Femur (tissue), 1 donor: ENCODE measurements around the gene PEAK1.

ENCODE experiments used
- DNase-seq: peaks from one replicate; pipeline ENCODE4 v3.0.0-alpha.2; 2017

Gene PEAK1

DNA sequence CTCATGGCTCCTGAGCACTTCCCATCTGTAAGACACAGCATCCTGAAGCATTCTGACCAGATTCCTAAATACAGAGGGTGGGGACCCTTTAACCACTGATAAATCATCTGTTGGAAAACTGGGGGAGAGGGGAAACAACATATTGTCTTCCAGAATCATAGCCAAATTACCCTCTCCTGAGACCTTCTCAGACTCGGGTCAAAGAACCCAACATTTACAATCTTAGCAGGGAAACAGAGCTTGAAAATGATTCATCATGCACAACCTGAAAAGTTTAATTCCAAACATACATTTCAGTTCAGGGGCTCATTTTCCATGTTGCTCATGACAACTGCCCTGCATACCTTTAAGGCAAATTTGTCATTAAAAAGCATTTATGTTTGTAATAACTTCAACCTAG is 300.5 kb downstream of the PEAK1 start:
- DNase-seq, result no peak

DNA sequence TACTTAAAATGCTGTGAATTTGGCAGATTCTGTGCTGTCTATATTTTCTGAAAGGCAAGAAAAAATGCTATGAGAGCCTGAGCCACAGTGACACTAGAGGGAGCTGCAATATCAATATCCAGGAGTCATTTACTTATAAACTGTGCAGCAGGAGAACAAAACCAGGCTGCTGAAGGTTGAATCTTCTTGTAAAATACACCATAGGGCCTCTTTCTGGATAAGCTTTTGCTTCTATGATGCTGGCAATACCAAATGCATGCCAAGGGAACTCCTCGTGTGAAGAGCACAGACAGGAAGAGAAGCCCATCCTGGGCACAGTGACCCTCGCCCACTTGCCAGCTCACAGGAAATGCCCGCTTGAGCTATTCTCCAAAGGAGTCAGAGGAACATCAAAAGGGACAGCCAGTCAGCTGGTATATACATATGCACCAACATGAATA is 301.0 kb downstream of the PEAK1 start:
- DNase-seq, result peak; percentile 74

DNA sequence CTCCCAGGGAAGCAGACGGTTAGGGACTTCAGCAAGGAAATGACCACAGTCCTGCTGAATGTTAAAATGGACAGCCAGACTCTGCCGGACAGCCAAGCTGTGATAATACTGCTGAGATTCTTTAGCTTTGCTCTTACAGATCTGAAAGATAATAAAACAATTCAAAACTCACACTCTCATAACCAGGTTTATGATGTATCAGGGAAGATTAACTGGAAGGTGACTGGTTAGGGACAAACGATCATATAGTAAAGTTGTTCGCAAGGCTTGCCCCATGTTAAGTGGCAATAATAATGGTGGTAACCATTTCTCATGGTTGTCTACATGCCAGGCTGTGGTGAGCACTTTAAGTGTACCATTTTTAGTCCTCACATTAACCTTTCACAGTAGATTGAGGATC is 304.7 kb downstream of the PEAK1 start:
- DNase-seq, result no peak

DNA sequence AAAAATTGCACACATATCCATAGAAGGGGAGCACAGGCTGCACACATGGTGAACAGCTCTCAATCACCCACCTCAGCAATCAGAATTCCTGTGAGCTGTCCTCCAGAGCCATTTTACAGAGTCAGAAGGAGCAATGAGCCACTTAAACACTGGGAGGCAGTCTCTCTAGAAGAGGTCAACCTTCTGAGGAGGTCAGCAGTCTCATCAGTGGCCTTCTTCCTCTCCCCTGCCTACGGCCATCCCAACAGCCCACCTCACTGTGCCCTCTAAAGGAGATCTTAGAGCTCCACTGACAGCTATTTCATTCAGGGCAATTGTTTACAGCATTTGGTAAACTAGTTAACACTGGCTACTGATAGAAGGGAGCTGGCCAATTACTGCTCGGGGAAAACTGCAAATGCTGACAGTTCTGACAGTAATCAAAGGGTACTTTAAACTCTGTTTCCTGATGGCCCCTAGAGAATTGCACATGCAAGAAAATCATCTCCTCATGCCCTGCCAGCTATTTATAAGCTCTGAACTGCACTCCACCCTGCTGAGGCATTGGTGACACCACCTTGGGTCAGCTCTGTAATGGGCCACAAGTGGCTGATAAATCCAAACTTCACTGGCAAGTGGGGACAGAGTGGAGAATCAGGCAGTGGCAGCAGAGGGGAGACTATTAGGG is 306.9 kb downstream of the PEAK1 start:
- DNase-seq, result no peak

DNA sequence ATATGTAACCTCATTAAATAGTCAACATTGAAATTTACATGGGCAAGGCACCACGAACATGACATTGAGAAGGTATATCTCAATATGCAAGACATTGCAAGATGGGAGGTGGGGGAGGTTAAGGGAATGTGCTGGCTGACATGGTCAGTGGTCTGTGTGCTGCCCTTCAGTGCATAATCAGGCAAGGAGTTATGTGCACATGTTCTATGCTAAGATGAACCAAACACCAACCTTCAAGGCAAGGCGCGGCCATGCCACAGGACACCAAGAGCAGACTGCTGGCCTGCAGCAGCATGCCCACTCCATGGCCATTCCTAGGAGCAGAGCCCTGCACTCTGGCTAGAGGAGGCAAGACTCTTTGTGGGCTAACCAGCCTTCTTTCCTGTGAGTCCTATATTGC is 308.1 kb downstream of the PEAK1 start:
- no peak for DNase-seq

DNA sequence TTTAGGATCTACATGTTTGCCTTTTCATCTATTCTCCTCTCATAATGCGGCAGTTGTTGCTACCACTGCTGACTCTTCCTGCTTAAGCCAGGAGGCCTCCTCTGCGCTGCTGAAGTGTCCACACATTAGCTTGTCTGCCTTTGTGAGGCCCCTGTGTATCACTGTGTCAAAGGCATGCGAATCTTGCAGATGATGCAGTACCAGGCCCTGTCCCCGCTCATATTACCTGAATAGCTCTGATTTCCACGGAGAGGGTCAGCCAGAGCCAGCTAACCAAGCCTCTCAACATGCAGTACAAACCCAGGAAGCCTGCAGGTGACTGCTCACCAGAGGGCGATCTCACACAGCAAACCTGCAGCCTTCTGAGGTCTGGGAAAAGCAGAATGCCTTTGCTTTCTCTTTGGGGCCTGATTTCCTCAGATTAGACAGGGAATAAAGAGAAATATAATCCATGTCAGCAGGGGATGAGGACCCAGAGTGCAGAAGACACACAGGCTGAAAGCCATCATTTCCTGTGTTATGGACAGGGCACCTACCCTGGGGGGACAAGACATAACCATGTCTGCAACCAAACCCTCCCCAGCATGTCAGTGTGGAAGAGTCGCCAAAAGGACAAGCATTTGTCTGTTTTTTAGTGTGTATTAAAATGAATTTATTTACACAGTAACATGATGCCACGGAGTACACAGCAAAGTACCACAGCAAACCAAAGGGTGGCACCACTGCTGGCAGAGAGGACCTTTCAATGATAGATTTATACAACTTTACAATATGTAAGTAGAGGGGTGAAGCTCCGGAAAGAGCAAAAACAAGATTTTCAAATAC is 312.2 kb downstream of the PEAK1 start:
- DNase-seq, result peak; percentile 81

DNA sequence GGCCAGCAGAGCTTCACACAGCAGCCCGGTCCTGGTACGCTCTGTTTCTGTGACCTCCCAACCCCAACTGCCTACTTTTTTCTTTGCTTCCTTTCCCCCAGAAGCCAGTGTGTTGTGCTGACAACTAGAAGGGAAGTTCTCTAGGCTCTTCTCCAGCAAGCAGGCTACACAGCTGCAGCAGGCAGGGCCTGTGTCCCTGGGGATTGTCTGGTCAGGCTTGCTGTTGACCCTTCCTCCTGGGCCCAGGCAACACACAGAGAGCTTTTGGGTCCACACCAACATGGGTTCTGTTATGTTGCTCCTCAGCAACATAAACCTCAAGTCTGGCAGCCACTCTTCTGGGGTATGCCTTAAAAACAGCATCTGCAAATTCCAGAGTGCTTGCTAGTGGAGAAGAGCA is 312.8 kb downstream of the PEAK1 start:
- peak; percentile 71 for DNase-seq

DNA sequence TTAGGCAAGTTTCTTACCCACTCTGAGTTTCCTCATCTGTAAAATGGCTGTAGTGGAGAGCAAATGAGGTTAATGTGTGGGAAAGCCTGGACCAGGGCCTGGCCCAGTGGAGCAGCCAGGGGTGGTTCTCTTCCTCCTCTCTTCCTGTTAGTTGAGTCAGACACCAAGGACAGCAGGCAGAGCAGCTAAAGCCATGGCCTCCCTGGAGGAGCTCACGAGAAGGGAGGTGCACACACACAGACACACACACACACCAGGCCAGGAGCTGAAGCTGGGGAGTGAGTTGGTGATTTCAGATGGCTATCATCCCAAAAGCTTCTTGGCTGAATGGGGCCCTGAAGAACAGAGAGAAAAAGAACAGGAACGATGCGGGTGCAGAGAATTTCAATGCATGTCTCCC is 315.7 kb downstream of the PEAK1 start:
- no peak for DNase-seq

DNA sequence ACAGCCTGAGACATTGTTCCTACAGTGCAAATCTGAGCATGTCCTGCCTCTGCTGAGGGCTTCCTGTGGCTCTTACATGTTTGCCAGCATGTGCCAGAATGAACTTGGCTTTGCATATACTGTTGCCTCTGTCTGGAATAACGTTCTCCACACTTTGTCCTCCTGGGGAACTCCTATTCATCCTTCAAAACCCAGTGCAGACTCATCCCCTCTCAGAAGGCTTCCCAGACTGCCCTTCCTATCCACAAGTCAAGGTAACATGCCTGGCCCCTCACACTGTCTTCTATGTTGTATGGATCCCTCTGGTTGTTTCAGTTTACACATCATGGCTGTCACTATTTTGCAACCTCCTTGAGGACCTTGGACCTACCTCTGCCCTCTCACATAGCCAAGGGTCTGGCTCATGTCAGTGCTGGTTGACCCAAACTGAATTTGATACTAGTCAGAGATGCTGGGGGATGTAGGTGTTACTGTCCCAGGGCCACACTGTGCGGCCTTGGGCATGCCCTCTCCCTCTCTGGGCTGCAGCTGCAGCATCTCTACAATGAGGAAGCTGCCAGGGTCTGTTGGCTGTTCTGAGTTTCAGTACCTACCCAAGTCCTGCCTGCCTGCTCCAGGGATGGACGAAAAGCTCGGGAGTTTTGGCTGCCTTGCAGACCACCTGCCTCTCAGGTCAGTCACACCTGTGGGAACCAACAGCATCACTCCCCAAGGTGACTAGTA is 320.0 kb downstream of the PEAK1 start:
- no peak for DNase-seq

DNA sequence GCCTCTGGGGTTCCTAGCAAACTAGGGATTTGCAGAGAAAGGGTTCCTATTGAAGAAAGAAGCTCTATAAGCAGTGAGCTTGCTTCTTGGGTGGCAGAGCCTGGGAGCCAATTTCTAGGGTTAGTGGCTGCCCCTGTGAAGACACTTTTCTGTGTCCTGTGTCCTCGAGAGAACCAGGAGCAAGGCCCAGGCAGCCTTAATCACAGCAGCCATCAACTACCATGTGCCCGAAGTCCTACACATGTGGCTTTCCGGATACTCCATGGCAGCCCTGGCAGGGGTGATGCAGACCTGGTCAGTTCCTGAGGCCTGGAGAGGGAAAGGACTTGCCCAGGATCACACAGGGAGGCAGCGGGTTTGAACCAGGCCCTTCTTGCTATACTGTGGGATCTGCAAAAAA is 321.3 kb downstream of the PEAK1 start:
- DNase-seq, result no peak

DNA sequence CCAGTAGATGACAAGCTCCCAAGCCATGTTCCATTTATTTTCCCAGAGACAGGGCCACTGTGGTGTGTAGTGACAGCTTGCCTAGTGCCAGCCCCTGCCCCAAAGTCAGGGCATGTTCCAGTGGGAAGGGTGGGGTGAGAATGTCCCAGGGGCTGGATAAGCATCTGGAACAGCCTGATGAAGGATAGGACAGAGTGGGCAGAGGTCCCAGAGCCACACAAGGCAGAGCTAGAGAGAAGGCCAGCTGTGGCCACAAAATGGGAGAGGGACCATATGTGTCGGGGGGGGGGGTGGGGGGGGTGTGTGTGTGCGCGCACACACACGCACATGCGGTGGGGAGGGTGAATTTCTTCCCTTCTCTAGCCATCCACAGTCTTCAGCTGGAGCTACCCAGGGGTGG is 322.0 kb downstream of the PEAK1 start:
- no peak for DNase-seq

DNA sequence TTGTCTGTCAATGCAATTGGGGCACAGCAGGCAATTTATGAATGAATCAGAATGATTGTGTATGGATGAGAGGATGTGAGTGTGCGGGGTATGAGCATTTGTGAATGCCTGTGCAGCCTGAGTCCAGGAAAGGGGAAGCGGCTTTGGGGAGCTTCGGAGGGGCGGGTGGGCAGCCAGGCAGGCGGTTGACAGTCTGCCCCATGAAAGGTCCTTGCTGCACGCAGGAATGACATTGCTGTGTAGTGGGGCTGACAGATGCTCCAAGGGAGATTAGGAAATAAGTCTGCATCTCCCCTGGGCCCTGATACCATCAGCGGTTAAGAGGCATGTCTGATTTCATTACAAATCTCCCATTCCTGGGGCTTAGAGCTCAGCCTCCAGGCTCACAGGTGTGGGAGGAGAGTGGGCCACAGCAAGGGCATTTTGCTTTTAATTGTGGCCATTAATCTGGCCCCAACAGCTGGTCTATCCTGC is 322.6 kb downstream of the PEAK1 start:
- DNase-seq, result no peak

DNA sequence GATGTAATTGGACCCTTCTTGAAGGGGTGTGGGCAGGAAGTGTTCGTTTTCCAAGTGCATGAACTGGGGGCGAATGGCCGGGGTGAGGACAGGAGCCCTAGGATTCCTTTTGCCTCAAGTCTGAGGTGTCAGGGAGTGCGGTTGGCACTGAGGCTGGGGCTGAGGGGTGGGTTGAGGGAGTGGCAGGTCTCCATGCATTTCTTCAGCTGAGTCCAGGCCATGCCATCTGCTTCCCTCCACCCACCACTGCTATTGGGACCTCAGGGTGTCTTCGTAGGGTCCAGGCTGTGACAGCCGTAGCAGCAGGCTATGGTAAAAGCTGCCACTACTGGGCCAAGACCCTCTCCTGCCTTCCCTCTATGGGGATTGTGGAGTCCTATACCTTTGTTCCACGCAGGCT is 323.4 kb downstream of the PEAK1 start:
- DNase-seq, result no peak

DNA sequence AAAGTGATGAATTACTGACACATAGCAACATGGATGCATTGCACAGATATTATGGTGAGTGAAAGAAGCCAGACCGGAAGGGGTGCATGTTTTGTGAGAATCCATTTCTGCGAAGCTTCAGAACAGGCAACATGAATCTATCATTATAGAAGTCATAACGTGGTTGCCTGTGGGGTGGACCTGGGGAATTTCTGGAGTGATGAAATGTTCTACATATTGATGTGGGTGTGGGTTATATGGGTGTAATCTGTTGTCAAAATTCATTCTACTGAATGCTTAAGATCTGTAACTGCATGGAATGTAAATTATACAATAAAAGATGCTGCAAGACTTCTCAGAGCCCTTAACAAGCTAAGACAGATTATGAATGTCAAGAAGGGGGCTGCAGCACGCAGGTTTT is 323.8 kb downstream of the PEAK1 start:
- DNase-seq, result no peak

DNA sequence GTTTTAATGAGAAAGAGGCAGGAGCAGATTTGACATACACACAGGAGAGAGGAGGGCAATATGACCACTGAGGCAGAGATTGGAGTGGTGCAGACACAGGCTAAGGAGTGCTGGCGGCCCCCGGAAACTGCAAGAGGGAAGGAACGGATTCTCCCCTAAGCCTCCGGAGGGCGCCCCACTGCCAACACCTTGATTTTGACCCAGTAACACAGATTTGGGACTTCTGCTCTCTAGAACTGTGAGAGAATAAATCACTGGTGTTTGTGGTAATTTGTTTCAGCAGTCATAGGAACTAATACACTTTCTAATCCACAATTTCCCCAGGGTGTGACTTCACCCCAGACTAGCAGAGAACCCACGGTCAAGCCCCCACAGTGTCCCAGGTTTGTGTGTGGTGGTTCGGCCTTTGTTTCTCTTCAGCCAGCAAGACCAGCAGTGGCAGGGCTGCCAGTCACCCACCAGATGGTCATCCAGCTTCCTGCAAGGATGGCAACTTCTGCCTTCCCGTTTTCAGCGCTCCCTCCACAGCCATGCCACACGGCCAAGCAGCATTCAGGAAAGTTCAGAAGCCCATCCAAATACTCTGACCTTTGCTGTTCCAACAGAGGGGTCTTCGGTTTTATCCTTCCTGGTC is 325.4 kb downstream of the PEAK1 start:
- no peak for DNase-seq

DNA sequence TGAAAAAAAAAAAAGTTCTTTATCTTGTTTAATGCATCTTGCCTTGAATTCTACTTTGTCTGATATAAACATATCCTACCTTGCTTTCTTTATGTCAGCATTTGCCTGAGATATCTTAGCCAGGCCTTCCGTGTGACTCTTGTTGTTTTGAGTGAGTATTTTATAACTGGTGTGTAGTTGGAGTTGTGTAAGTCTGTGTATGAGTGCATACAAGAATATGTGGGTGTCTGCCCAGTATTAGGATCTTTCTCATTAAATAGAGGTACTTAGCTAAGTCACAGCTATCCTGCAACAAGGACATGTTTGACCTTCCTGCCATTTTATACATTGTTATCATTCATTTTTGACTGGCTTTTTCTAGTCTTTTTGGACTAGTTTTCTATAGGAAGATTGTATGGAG is 326.5 kb downstream of the PEAK1 start:
- no peak for DNase-seq

DNA sequence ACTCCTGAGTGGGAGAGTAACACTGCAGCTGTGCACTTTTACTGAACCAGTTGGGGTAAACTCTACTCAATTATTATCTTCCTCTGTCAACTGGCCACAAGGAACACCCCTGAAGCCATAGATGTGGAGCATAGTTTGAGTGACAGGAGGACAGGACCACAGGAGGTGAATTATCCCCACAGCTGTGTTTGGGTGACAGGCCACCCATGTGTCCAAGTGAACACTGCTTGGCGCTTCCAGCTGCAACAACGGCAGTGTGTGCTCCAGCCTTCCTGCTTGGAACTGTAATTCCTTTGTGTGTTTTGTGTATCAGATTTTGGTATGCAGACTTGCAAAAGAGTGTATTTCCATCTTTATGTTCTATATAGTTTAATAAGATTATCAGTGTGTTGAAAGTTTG is 328.8 kb downstream of the PEAK1 start:
- no peak for DNase-seq

DNA sequence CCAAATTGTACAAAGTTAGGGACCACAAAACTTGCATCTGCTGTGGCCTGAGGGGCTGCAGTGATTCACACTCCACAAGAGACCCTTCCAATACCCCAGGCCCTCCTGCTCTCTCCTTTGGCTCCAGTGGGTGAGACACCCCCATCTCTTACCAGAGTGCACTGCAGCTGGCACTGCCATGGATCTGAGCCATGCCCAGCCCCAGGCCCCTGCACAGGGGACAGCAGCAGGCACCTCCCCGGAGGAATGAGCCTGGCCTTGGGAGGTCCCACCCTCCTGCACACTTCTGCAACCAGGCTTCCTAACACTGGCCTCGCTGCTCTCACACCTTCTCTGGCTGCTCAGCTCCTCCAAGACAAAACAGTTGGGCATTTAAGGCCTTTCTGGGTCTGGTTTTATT is 332.7 kb downstream of the PEAK1 start:
- DNase-seq, result no peak

DNA sequence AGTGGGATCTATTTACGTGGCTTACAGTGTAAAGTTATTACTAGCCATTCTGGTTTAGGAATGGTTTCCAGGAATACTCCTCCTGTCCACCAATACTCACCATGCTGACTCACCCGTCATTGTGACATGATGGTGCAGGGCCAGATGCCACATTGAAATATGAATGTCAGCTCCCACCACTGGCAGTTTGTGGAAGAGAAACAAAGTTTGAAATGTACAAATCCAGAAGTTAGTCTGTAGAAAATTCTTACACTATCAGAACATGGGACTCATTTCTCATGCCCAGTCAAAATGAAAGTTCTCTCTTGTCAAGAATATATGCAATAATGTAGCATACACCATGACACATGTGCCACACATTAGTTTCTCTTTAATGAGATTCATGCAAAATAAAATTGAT is 334.6 kb downstream of the PEAK1 start:
- DNase-seq, result no peak

DNA sequence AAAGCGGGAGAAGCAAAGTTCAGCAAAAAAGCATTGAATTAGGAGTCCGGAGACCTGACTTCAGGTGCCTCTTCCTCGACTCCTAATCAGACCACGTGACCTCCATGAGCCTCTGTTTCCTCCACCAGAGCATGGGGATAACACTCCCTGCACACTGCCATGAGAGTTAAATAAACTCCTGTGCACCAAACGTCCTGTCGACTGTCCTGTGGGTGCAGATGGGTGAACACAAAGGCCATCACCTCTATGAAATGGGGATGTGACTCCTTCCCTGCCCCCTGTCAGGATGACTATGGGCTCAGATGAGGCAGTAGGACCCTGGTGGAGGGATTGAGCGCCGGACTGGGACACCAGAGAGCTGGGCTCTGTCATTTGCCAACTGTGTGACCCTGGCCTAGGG is 335.5 kb downstream of the PEAK1 start:
- no peak for DNase-seq

DNA sequence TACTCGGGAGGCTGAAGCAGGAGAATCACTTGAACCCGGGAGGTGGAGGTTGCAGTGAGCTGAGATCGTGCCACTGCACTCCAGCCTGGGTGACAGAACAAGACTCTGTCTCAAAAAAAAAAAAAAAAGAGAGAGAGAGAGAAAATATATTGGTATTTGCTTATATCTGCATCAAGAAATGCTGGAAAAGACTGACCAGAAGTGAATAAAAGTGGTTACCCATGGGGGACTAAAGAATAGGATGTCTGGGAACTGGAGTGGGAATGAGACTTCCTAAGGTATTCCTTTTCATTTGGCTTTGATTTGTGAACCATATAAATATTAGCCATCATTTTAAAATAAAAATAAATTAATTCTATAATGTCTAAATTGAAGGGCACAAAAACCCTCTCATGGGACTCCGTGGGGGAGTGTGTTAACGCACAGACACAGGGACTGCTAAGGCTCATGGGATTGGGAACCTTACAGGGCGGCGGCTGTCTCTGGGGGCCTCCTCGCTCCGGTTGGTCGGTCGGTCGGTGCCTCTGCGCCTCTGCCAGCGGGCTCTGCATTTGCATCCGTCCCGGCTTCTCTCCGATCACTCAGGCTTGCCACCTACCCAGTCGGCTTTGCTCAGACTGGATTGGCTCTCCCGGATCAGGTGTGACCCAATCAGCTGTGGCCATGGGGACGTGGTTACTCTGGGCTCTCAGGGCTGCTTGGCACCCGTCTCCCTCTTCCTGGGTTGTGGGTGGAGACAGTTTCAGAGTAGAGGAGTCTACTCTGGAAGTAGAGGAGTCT is 336.3 kb downstream of the PEAK1 start:
- peak; percentile 78 for DNase-seq

DNA sequence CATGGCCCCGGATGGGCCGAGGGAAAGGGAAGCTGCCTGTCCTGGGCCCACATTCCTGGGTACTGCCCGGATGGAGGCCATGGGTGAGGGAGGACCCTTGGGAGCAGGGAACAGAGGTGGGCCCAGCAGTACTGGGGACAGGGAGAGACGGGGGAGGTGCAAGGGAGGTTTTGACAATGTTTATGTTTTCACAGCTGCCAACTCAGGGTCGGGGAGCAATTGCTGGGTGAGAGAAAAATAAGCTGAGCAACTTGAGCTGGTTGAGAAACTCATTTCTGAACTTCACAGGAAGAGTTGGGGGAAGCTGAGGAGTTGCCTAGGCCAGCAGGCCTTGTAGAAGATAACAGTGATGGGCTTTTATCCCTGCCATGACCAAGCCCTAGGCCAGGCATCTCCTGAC is 337.9 kb downstream of the PEAK1 start:
- DNase-seq, result no peak
